Measurements from ENCODE around the gene CFAP47. TPM values are rescaled to one million over a fixed set of nuclear protein-coding genes. Genes with fewer than 3 reads are reported as not detected.

Gene CFAP47
- total and polyA plus RNA-seq, 9 of the 15 experiments (the other 6 are each of a cell fraction or from before 2014, with no cell fraction given), result 0.06 to 0.29 (median 0.13) TPM

- in situ Hi-C loops (cut with MboI), result no loop called here
- no peak for ATAC-seq
- Histone ChIP-seq H3K4me2 (ENCODE audit: insufficient read depth, low read length) (no peak overlapping the region), H4K20me1 (replicated peaks; ENCODE audit: control insufficient read depth, insufficient read depth, low read length) (no peaks in the 10 kb centered on the region), H3K4me1 (replicated peaks in 1 of 2; ENCODE audit: control insufficient read depth in 2 of 2, insufficient read depth in 2 of 2, low read length in 2 of 2) (no peaks in the 10 kb centered on the region), H3K9ac (ENCODE audit: insufficient read depth in 1 of 2, low read depth in 2 of 2, low read length in 2 of 2) (no peak overlapping the region), H3K27ac (ENCODE audit: extremely low read depth, low read depth, low read length) (no peak overlapping the region), H3K9me3 (replicated peaks; ENCODE audit: control insufficient read depth, insufficient read depth, low read depth, low read length) (no peaks in the 10 kb centered on the region), H2AFZ (ENCODE audit: low read depth, low read length) (no peak overlapping the region), H3K79me2 (ENCODE audit: control insufficient read depth, insufficient read depth, low read length) (no peaks in the 10 kb centered on the region), H3K36me3 (ENCODE audit: control insufficient read depth, insufficient read depth, low read length) (no peaks in the 10 kb centered on the region), H3K4me3 (no peak overlapping the region), H3K9me1 (ENCODE audit: control insufficient read depth, insufficient read depth, low read length) (no peaks in the 10 kb centered on the region), H3K27me3 (ENCODE audit: control insufficient read depth in 2 of 2, insufficient read depth in 2 of 2, low read length in 2 of 2) (no peaks in the 10 kb centered on the region)
- ChIA-PET POLR2A (no interaction called here), CTCF (ENCODE audit: low intra/inter-chr PET ratio) (no interaction called here)
- FAIRE-seq, result no peak
- intact Hi-C loops (cut with micrococcal nuclease), result no loop called here
- TF ChIP-seq TARDBP (IDR thresholded peaks at IDR 0.05), result no peak
- TF ChIP-seq GABPB2 (CRISPR knock-in tag; conservative IDR thresholded peaks at IDR 0.05), result no peak
- TF ChIP-seq MEF2A (IDR thresholded peaks at IDR 0.05; ENCODE audit: control insufficient read depth, low read depth, low read length), result no peak
- no peak for TF ChIP-seq FOXK2 (conservative IDR thresholded peaks at IDR 0.05 in 1 of 2, IDR thresholded peaks at IDR 0.05 in 1 of 2; ENCODE audit: low read depth in 2 of 2)
- no peak for TF ChIP-seq MIER1 (IDR thresholded peaks at IDR 0.05; ENCODE audit: low read depth)
- 0% methylated on average over 1 of the region's 1 CpG for WGBS (ENCODE audit: insufficient coverage, low coverage, missing lambda C conversion rate)
- no TSS peak for BruUV-seq (replicated peaks)
- DNase-seq (ENCODE audit: extremely low read depth in 1 of 4, low spot score in 3 of 4), result no peak
Measured at GRCh38 chrX:36364262-36364661, 444.7 kb downstream of the CFAP47 start.

- Histone ChIP-seq H3K79me2 (ENCODE audit: control insufficient read depth, insufficient read depth, low read length) (no peaks in the 10 kb centered on the region), H3K9ac (ENCODE audit: insufficient read depth in 1 of 2, low read depth in 2 of 2, low read length in 2 of 2) (no peak overlapping the region), H3K27me3 (ENCODE audit: control insufficient read depth in 2 of 2, insufficient read depth in 2 of 2, low read length in 2 of 2) (no peaks in the 10 kb centered on the region), H2AFZ (ENCODE audit: low read depth, low read length) (no peak overlapping the region), H3K4me1 (replicated peaks in 1 of 2; ENCODE audit: control insufficient read depth in 2 of 2, insufficient read depth in 2 of 2, low read length in 2 of 2) (no peaks in the 10 kb centered on the region), H3K9me1 (ENCODE audit: control insufficient read depth, insufficient read depth, low read length) (no peaks in the 10 kb centered on the region), H3K4me2 (ENCODE audit: insufficient read depth, low read length) (no peak overlapping the region), H3K36me3 (ENCODE audit: control insufficient read depth, insufficient read depth, low read length) (no peaks in the 10 kb centered on the region), H3K27ac (ENCODE audit: extremely low read depth, low read depth, low read length) (no peak overlapping the region), H4K20me1 (replicated peaks; ENCODE audit: control insufficient read depth, insufficient read depth, low read length) (no peaks in the 10 kb centered on the region), H3K4me3 (no peak overlapping the region), H3K9me3 (replicated peaks; ENCODE audit: control insufficient read depth, insufficient read depth, low read depth, low read length) (no peaks in the 10 kb centered on the region)
- ATAC-seq (no peak), FAIRE-seq (no peak), DNase-seq (ENCODE audit: extremely low read depth in 1 of 4, low spot score in 3 of 4) (no peak)
- in situ Hi-C loops (cut with MboI) (no loop called here), intact Hi-C loops (cut with micrococcal nuclease) (no loop called here)
- ChIA-PET CTCF (ENCODE audit: low intra/inter-chr PET ratio) (no interaction called here), POLR2A (no interaction called here)
- WGBS (ENCODE audit: insufficient coverage, low coverage, missing lambda C conversion rate), result 0% methylated on average over 4 of the region's 4 CpGs
- no TSS peak for BruUV-seq (replicated peaks)
- TF ChIP-seq ZNF197 (CRISPR knock-in tag; IDR thresholded peaks at IDR 0.05; ENCODE audit: low read depth) (no peak), CEBPG (CRISPR knock-in tag; IDR thresholded peaks at IDR 0.05) (no peak), CEBPG (tag; conservative IDR thresholded peaks at IDR 0.05 in 1 of 2, IDR thresholded peaks at IDR 0.05 in 1 of 2) (peak in 1 of 2 experiments; percentile 35; a peak in 1 of 4 replicates), CEBPB (tag; IDR thresholded peaks at IDR 0.05) (peak; percentile 36), ZNF280A (IDR thresholded peaks at IDR 0.05; ENCODE audit: low read depth, partially characterized antibody) (no peak), SRSF7 (optimal IDR thresholded peaks at IDR 0.05; ENCODE audit: low read depth, low read length) (no peak)
Measured at GRCh38 chrX:36383495-36383894, 464.0 kb downstream of the CFAP47 start.

All from K562 (cell line).